H1 (cell line): Measurements from ENCODE around the gene ME3. TPM values are rescaled to one million over a fixed set of nuclear protein-coding genes. Genes with fewer than 3 reads are reported as not detected.

Source experiments
- CTCF ChIA-PET: fragments of 300-600 bp; sonication (Branson Sonifier 250); formaldehyde crosslinking; loops from one replicate; lab custom pipeline; 2021; ENCODE audit not compliant: partially characterized antibody; lab: Charles Lee
- POLR2A ChIA-PET: fragments of 300-600 bp; sonication (Branson Sonifier 250); formaldehyde crosslinking; loops from one replicate; lab custom pipeline; 2021; ENCODE audit warnings: inconsistent platforms; ENCODE audit not compliant: partially characterized antibody; lab: Charles Lee
- DNase-seq, 2 experiments: peaks; one replicate each; pipeline versions ENCODE4 v3.0.0 to v3.0.0-alpha.2; 2010 to 2022; ENCODE audit warnings: low spot score in 2 of 2, low read depth in 1 of 2, mixed read lengths in 1 of 2
- FAIRE-seq: peaks from 2 replicates; lab custom pipeline; 2011; peaks lifted over from hg19 to GRCh38; lab: Jason Lieb, UNC
- H2AFZ ChIP-seq: 2 replicates; pipeline ENCODE4 v1.8.1; 2012; ENCODE audit warnings: low read length, inconsistent platforms
- H2AK5ac ChIP-seq: 2 replicates; pipeline ENCODE4 v1.6.1; 2013; ENCODE audit warnings: low read depth, low read length
- H2BK120ac ChIP-seq: replicated peaks from 2 replicates; pipeline ENCODE3; 2013; ENCODE audit warnings: low read depth, low read length, inconsistent platforms
- H2BK12ac ChIP-seq: 2 replicates; pipeline ENCODE4 v1.6.1; 2013; ENCODE audit warnings: low read depth, low read length
- H2BK15ac ChIP-seq: 2 replicates; pipeline ENCODE4 v1.6.1; 2013; ENCODE audit warnings: low read length
- H2BK20ac ChIP-seq: 2 replicates; pipeline ENCODE4 v1.6.1; 2013; ENCODE audit warnings: low read length
- H2BK5ac ChIP-seq: 2 replicates; pipeline ENCODE4 v1.6.1; 2013; ENCODE audit warnings: low read depth, low read length
- H3K14ac ChIP-seq: 2 replicates; pipeline ENCODE4 v1.6.1; 2013; ENCODE audit warnings: inconsistent platforms; ENCODE audit not compliant: insufficient read length
- H3K18ac ChIP-seq: 2 replicates; pipeline ENCODE4 v1.6.1; 2013; ENCODE audit warnings: low read length; ENCODE audit errors: extremely low read depth
- H3K23ac ChIP-seq: 2 replicates; pipeline ENCODE4 v1.6.1; 2013; ENCODE audit warnings: inconsistent platforms; ENCODE audit not compliant: insufficient read length
- H3K23me2 ChIP-seq: 2 replicates; pipeline ENCODE4 v1.6.1; 2013; ENCODE audit warnings: low read depth, low read length
- H3K27ac ChIP-seq: 2 replicates; pipeline ENCODE4 v1.6.1; 2011; ENCODE audit warnings: low read depth, low read length, inconsistent platforms
- H3K27me3 ChIP-seq, 4 experiments: replicated peaks in 1 of 4; 1 replicate in 1 of 4; 2 replicates in 3 of 4; pipeline versions ENCODE4 v1.6.1 to v1.8.1; 2011 to 2013; ENCODE audit warnings: low read length in 3 of 4, mild to moderate bottlenecking in 3 of 4, inconsistent platforms in 2 of 4, mixed read lengths in 2 of 4, moderate library complexity in 1 of 4; ENCODE audit not compliant: control insufficient read depth in 3 of 4, insufficient read depth in 3 of 4; ENCODE audit errors: extremely low read depth in 1 of 4
- H3K36me3 ChIP-seq, 4 experiments: 2 replicates each; pipeline versions ENCODE4 v1.6.1 to v1.8.1; 2011 to 2013; ENCODE audit warnings: mild to moderate bottlenecking in 4 of 4, low read length in 3 of 4, moderate library complexity in 2 of 4, control low read depth in 1 of 4, inconsistent platforms in 1 of 4; ENCODE audit not compliant: insufficient read depth in 4 of 4, control insufficient read depth in 2 of 4
- H3K4ac ChIP-seq: replicated peaks from 2 replicates; pipeline ENCODE3; 2013; ENCODE audit warnings: low read length, low read depth, mixed read lengths, inconsistent platforms; ENCODE audit not compliant: insufficient read length
- H3K4me1 ChIP-seq, 4 experiments: replicated peaks in 1 of 4; 1 replicate in 1 of 4; 2 replicates in 3 of 4; pipeline versions ENCODE4 v1.6.1 to v1.8.1; 2011 to 2013; ENCODE audit warnings: low read length in 3 of 4, inconsistent platforms in 2 of 4, mixed read lengths in 1 of 4; ENCODE audit not compliant: insufficient read depth in 4 of 4, control insufficient read depth in 3 of 4
- H3K4me2 ChIP-seq, 2 experiments: 2 replicates each; pipeline versions ENCODE4 v1.6.1 to v1.8.1; 2011 to 2013; ENCODE audit warnings: low read depth in 2 of 2, low read length in 2 of 2, control low read depth in 1 of 2, inconsistent platforms in 1 of 2, mild to moderate bottlenecking in 1 of 2; ENCODE audit not compliant: insufficient read depth in 1 of 2
- H3K4me3 ChIP-seq, 4 experiments: fragments of 200-600, 300-600 bp in 1 of 4; sonication (generic), shearing (Covaris generic), sonication (Bioruptor Twin) in 1 of 4; 2 replicates each; pipeline versions ENCODE4 v1.5.1 to v1.8.1; 2011 to 2016; ENCODE audit warnings: low read length in 4 of 4, low read depth in 3 of 4, control low read depth in 2 of 4, inconsistent platforms in 2 of 4, mild to moderate bottlenecking in 2 of 4, mixed read lengths in 1 of 4, moderate library complexity in 1 of 4; ENCODE audit not compliant: insufficient read depth in 2 of 4; ENCODE audit errors: extremely low read depth in 1 of 4
- H3K56ac ChIP-seq: replicated peaks from 2 replicates; pipeline ENCODE3; 2013; ENCODE audit warnings: low read depth, mild to moderate bottlenecking, mixed read lengths, low read length, inconsistent platforms; ENCODE audit not compliant: insufficient read length
- H3K79me1 ChIP-seq: 2 replicates; pipeline ENCODE4 v1.6.1; 2013; ENCODE audit warnings: low read depth, low read length, control low read depth
- H3K79me2 ChIP-seq, 2 experiments: 2 replicates each; pipeline versions ENCODE4 v1.6.1 to v1.8.1; 2012 to 2013; ENCODE audit warnings: low read length in 2 of 2, mild to moderate bottlenecking in 2 of 2, inconsistent platforms in 1 of 2; ENCODE audit not compliant: insufficient read depth in 2 of 2, control insufficient read depth in 1 of 2
- H3K9ac ChIP-seq, 4 experiments: replicated peaks in 1 of 4; 1 replicate in 1 of 4; 2 replicates in 3 of 4; pipeline versions ENCODE4 v1.6.1 to v1.8.1; 2011 to 2013; ENCODE audit warnings: low read depth in 3 of 4, low read length in 3 of 4, control low read depth in 2 of 4, mild to moderate bottlenecking in 2 of 4, moderate library complexity in 2 of 4, inconsistent platforms in 1 of 4; ENCODE audit errors: extremely low read depth in 1 of 4
- H3K9me3 ChIP-seq, 2 experiments: 2 replicates each; pipeline versions ENCODE4 v1.6.1 to v1.8.1; 2012 to 2013; ENCODE audit warnings: mild to moderate bottlenecking in 2 of 2, moderate library complexity in 2 of 2, control low read depth in 1 of 2, inconsistent platforms in 1 of 2, low read depth in 1 of 2, low read length in 1 of 2, mixed read lengths in 1 of 2; ENCODE audit not compliant: insufficient read depth in 2 of 2
- H4K20me1 ChIP-seq, 2 experiments: replicated peaks in 1 of 2; 2 replicates each; pipeline versions ENCODE3 to v1.8.1; 2011 to 2013; ENCODE audit warnings: inconsistent platforms in 2 of 2, low read length in 2 of 2, mild to moderate bottlenecking in 1 of 2; ENCODE audit not compliant: insufficient read depth in 2 of 2, control insufficient read depth in 1 of 2
- H4K5ac ChIP-seq: 2 replicates; pipeline ENCODE4 v1.6.1; 2013; ENCODE audit warnings: low read length, low read depth, mixed read lengths, inconsistent platforms; ENCODE audit not compliant: insufficient read length
- H4K8ac ChIP-seq: 2 replicates; pipeline ENCODE4 v1.8.0; 2013; ENCODE audit warnings: mild to moderate bottlenecking, moderate library complexity, low read length, inconsistent platforms; ENCODE audit not compliant: insufficient read depth; ENCODE audit errors: extremely low read depth
- H4K91ac ChIP-seq: replicated peaks from 2 replicates; pipeline ENCODE3; 2013; ENCODE audit warnings: low read length, mixed read lengths, inconsistent platforms; ENCODE audit not compliant: insufficient read length
- CBX5 ChIP-seq: fragments of 300-800, 300-1000 bp; sonication (generic); IDR thresholded peaks from 2 replicates; pipeline ENCODE4 v1.7.1; 2016; ENCODE audit warnings: antibody characterized with exemption, low read length, low read depth
- CEBPB ChIP-seq: IDR thresholded peaks from 2 replicates; pipeline ENCODE4 v1.6.1; 2012; ENCODE audit warnings: low read depth, low read length
- CTBP2 ChIP-seq: IDR thresholded peaks from 2 replicates; pipeline ENCODE4 v1.7.0; 2011; ENCODE audit warnings: borderline replicate concordance, mild to moderate bottlenecking, moderate library complexity, mixed read lengths, low read length; ENCODE audit not compliant: insufficient read depth, insufficient read length
- EGR1 ChIP-seq: IDR thresholded peaks from 2 replicates; pipeline ENCODE4 v1.6.1; 2011; ENCODE audit warnings: low read depth, low read length, borderline replicate concordance
- EP300 ChIP-seq, 2 experiments: IDR thresholded peaks; 1 replicate in 1 of 2; 2 replicates in 1 of 2; pipeline ENCODE4 v1.6.1; 2011 to 2012; ENCODE audit warnings: low read depth in 2 of 2, low read length in 2 of 2, mild to moderate bottlenecking in 2 of 2, borderline replicate concordance in 1 of 2, inconsistent platforms in 1 of 2, moderate library complexity in 1 of 2
- GABPA ChIP-seq: IDR thresholded peaks from 2 replicates; pipeline ENCODE4 v1.6.1; 2011; ENCODE audit warnings: mild to moderate bottlenecking, low read length, moderate library complexity, borderline replicate concordance; ENCODE audit not compliant: insufficient read depth
- GTF2F1 ChIP-seq: IDR thresholded peaks from 2 replicates; pipeline ENCODE4 v1.6.1; 2012; ENCODE audit warnings: low read depth, low read length, improper control_type of control experiment, borderline replicate concordance
- JUND ChIP-seq: IDR thresholded peaks from 2 replicates; pipeline ENCODE4 v1.6.1; 2011; ENCODE audit warnings: mild to moderate bottlenecking, improper control_type of control experiment, low read length
- MAFK ChIP-seq: IDR thresholded peaks from 2 replicates; pipeline ENCODE4 v1.6.1; 2012; ENCODE audit warnings: low read depth, mild to moderate bottlenecking, improper control_type of control experiment, low read length
- PHF8 ChIP-seq: fragments of 200-600 bp; sonication (generic); conservative IDR thresholded peaks from 2 replicates; pipeline ENCODE4 v1.7.1; 2012; ENCODE audit warnings: low read depth, mild to moderate bottlenecking, inconsistent platforms, low read length, moderate library complexity
- RBBP5 ChIP-seq: IDR thresholded peaks from 2 replicates; pipeline ENCODE4 v1.7.1; 2012; ENCODE audit warnings: low read depth, mild to moderate bottlenecking, inconsistent platforms, low read length, moderate library complexity, borderline replicate concordance
- RFX5 ChIP-seq: IDR thresholded peaks from 2 replicates; pipeline ENCODE4 v1.6.1; 2011; ENCODE audit warnings: low read depth, low read length, improper control_type of control experiment, borderline replicate concordance
- SP1 ChIP-seq: IDR thresholded peaks from 2 replicates; pipeline ENCODE4 v1.6.1; 2011; ENCODE audit warnings: low read depth, low read length
- SP4 ChIP-seq: IDR thresholded peaks from 2 replicates; pipeline ENCODE4 v1.6.1; 2012; ENCODE audit warnings: low read length, inconsistent platforms
- TEAD4 ChIP-seq: IDR thresholded peaks from 2 replicates; pipeline ENCODE4 v1.6.1; 2012; ENCODE audit warnings: low read depth, low read length, inconsistent platforms, mixed read lengths
- WGBS, 2 experiments: shearing (Covaris generic) in 1 of 2; methylation state at CpG; one replicate each; pipeline versions ENCODE4 v1.1.6 to v1.1.7; 2013 to 2015; ENCODE audit warnings: low lambda C conversion rate in 2 of 2, mixed read lengths in 2 of 2, inconsistent platforms in 1 of 2, low coverage in 1 of 2, missing lambda C conversion rate in 1 of 2; ENCODE audit not compliant: insufficient replicate concordance in 2 of 2, insufficient coverage in 1 of 2, insufficient read length in 1 of 2; ENCODE audit errors: extremely low coverage in 1 of 2, missing lambda C conversion rate in 1 of 2; 5-methylcytosine and 5-hydroxymethylcytosine counted together
- polyA plus RNA-seq, 7 experiments: library from polyadenylated mRNA; depleted of rRNA in 3 of 7; stranded (reverse) in 5 of 7; unstranded in 2 of 7; fragments of >200 nt in 5 of 7; fragments of 200-250 nt in 2 of 7; gene quantifications; 1 replicate in 5 of 7; 2 replicates in 1 of 7; 4 replicates in 1 of 7; pipeline versions ENCODE4 v1.2.1 to v1.2.3, GENCODE V29; 2011 to 2013; ENCODE audit warnings: missing spikeins in 2 of 7, mixed read lengths in 2 of 7
- total RNA-seq: library from RNA; stranded (reverse); fragmentation: NEBNext Ultra II Directional; extraction: Animal tissue kit (Norgen Biotek cat#: 25700); gene quantifications from 2 replicates; pipeline ENCODE4 v1.2.1, GENCODE V29; 2021

The ME3 gene
- total and polyA plus RNA-seq, 2 of the 8 experiments (the other 6 are each of a cell fraction or from before 2014, with no cell fraction given) = 1.5 to 2.8 TPM

- no peak overlapping the region for H3K4me3 ChIP-seq
- H2BK20ac ChIP-seq = no peak overlapping the region
- FAIRE-seq (no peak), DNase-seq (no peak)
- H3K4me1 ChIP-seq = no peaks in the 10 kb centered on the region
- no peak overlapping the region for H3K14ac ChIP-seq
- no peak overlapping the region for H2BK12ac ChIP-seq
- H4K5ac ChIP-seq = no peak overlapping the region
- H3K27ac ChIP-seq = no peak overlapping the region
- H3K4ac ChIP-seq = no peak overlapping the region
- H3K79me1 ChIP-seq = no peaks in the 10 kb centered on the region
- H3K79me2 ChIP-seq = no peaks in the 10 kb centered on the region
- H2BK15ac ChIP-seq = no peak overlapping the region
- H3K36me3 ChIP-seq = no peaks in the 10 kb centered on the region
- POLR2A ChIA-PET = no interaction called here
- no peaks in the 10 kb centered on the region; the same call in 1 of the 2 replicates for H3K23me2 ChIP-seq
- TF ChIP-seq GABPA (no peak), CTBP2 (no peak), EGR1 (no peak), MAFK (no peak), CEBPB (no peak), GTF2F1 (no peak), CBX5 (no peak), RBBP5 (no peak), SP4 (no peak), JUND (no peak), TEAD4 (no peak), RFX5 (no peak), EP300 (IDR thresholded peaks at IDR 0.05; ENCODE audit: borderline replicate concordance in 1 of 2, low read depth in 2 of 2, low read length in 2 of 2) (no peak), SP1 (no peak), PHF8 (no peak)
- H3K9me3 ChIP-seq = no peaks in the 10 kb centered on the region
- H4K8ac ChIP-seq = no peak overlapping the region
- H3K56ac ChIP-seq = no peak overlapping the region
- no peak overlapping the region for H2BK5ac ChIP-seq
- no peak overlapping the region for H3K18ac ChIP-seq
- no peaks in the 10 kb centered on the region for H3K27me3 ChIP-seq
- H2AK5ac ChIP-seq = no peak overlapping the region
- no peak overlapping the region for H3K23ac ChIP-seq
- no peak overlapping the region for H2BK120ac ChIP-seq
- 83% methylated on average over 1 of the region's 1 CpG; no CpG with 5 or more reads in 1 of the 2 experiments for WGBS, 2 experiments
- no peaks in the 10 kb centered on the region for H4K20me1 ChIP-seq
- H4K91ac ChIP-seq = no peak overlapping the region
- H3K4me2 ChIP-seq = no peak overlapping the region
- H3K9ac ChIP-seq = no peak overlapping the region
- CTCF ChIA-PET = interaction anchor here (0.5 to 1.5 kb wide), 7 partner anchors 18 to 880 kb away, joined by 3 to 5 read pairs (median 3); no protein-coding TSS in a partner anchor
- H2AFZ ChIP-seq = no peak overlapping the region
Measured at GRCh38 chr11:86696451-86696850, 24.0 kb upstream of the ME3 start.
